Hepatocyte (in vitro differentiated cells): ENCODE results near the gene FLYWCH1.

ENCODE experiments used
- EZH2 ChIP-seq: fragments of 200-600 bp; sonication (generic); IDR thresholded peaks from 2 replicates; pipeline ENCODE4 v1.6.1; 2016; ENCODE audit warnings: antibody characterized with exemption, mild to moderate bottlenecking, borderline replicate concordance
- EZH2phosphoT487 ChIP-seq: fragments of 200-600 bp; sonication (generic); IDR thresholded peaks from one replicate; pipeline ENCODE4 v1.6.1; 2018; ENCODE audit warnings: antibody characterized with exemption, mild to moderate bottlenecking, low read depth, moderate library complexity; ENCODE audit not compliant: unreplicated experiment, severe bottlenecking
- TF ChIP-seq, protein P1 (sequence below): fragments of 200-600 bp; sonication (generic); IDR thresholded peaks from 2 replicates; pipeline ENCODE4 v1.5.1; 2016; ENCODE audit warnings: antibody characterized with exemption, mild to moderate bottlenecking; ENCODE audit not compliant: poor library complexity

DNA sequence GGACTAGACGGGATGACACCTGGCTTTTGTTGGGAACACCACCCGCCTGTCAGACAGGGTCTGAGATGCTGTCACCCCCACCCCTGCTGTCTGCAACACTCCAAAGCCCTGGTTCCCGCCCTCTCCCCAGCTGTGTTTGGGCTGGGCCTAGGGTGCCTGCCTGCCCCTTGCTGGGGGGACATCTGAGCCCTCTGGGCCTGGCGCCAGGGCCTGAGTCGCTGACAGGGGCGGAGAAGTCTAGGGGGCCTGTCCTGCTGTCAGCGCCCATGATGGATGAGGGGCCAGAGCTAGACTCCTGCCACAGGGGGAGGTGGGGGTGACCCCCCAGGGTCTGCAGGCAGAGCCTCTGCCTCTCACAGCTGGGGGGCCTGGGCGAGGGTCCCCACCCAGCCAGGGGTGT is 76.1 kb downstream of the FLYWCH1 start:
- TF ChIP-seq EZH2 (no peak), EZH2phosphoT487 (no peak)
- TF ChIP-seq, protein P1, sequence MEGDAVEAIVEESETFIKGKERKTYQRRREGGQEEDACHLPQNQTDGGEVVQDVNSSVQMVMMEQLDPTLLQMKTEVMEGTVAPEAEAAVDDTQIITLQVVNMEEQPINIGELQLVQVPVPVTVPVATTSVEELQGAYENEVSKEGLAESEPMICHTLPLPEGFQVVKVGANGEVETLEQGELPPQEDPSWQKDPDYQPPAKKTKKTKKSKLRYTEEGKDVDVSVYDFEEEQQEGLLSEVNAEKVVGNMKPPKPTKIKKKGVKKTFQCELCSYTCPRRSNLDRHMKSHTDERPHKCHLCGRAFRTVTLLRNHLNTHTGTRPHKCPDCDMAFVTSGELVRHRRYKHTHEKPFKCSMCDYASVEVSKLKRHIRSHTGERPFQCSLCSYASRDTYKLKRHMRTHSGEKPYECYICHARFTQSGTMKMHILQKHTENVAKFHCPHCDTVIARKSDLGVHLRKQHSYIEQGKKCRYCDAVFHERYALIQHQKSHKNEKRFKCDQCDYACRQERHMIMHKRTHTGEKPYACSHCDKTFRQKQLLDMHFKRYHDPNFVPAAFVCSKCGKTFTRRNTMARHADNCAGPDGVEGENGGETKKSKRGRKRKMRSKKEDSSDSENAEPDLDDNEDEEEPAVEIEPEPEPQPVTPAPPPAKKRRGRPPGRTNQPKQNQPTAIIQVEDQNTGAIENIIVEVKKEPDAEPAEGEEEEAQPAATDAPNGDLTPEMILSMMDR = no peak
